A172 (cell line): ENCODE measurements around the gene SH3GL2. TPM values are rescaled to one million over a fixed set of nuclear protein-coding genes. Genes with fewer than 3 reads are reported as not detected.
"Not testable (repeated sequence)": the region's sequence is repeated elsewhere in the genome, so short reads cannot be mapped to it uniquely, and the experiment has no call there.

Experiments
- DNase-seq: peaks from one replicate; pipeline ENCODE4 v3.0.0-alpha.2; 2015; ENCODE audit warnings: low spot score
- total RNA-seq: library from RNA; depleted of rRNA; stranded (reverse); fragments of >200 nt; shearing (Covaris generic); gene quantifications from 2 replicates; pipeline ENCODE4 v1.2.3, GENCODE V29; 2014

The SH3GL2 gene
- total RNA-seq, 1 experiment from 2014 or later: not detected

- DNase-seq: no peak
Measured at GRCh38 chr9:17751486-17751885, 172.6 kb downstream of the SH3GL2 start.

GRCh38 chr9:17752021-17752420, 173.2 kb downstream of the SH3GL2 start:
- no peak for DNase-seq

- DNase-seq: peak; percentile 13
Measured at GRCh38 chr9:17757816-17758215, 178.9 kb downstream of the SH3GL2 start.

GRCh38 chr9:17760250-17760649, 181.4 kb downstream of the SH3GL2 start:
- no peak for DNase-seq

GRCh38 chr9:17761984-17762676, 183.3 kb downstream of the SH3GL2 start:
- no peak for DNase-seq

- DNase-seq: no peak
Measured at GRCh38 chr9:17764306-17764705, 185.4 kb downstream of the SH3GL2 start.

GRCh38 chr9:17765131-17765530, 186.3 kb downstream of the SH3GL2 start:
- DNase-seq: not testable (repeated sequence)

- no peak for DNase-seq
Measured at GRCh38 chr9:17772223-17772622, 193.4 kb downstream of the SH3GL2 start.

GRCh38 chr9:17775656-17776055, 196.8 kb downstream of the SH3GL2 start:
- no peak for DNase-seq

GRCh38 chr9:17776735-17777134, 197.9 kb downstream of the SH3GL2 start:
- DNase-seq: no peak

GRCh38 chr9:17777465-17777864, 198.6 kb downstream of the SH3GL2 start:
- no peak for DNase-seq

- no peak for DNase-seq
Measured at GRCh38 chr9:17782430-17783149, 203.7 kb downstream of the SH3GL2 start.

- DNase-seq: no peak
Measured at GRCh38 chr9:17783227-17783626, 204.4 kb downstream of the SH3GL2 start.

GRCh38 chr9:17789316-17789715, 210.4 kb downstream of the SH3GL2 start:
- DNase-seq: no peak

- DNase-seq: peak; percentile 52
Measured at GRCh38 chr9:17793713-17794622, 215.1 kb downstream of the SH3GL2 start.

- DNase-seq: peak; percentile 78
Measured at GRCh38 chr9:17795744-17796143, 216.9 kb downstream of the SH3GL2 start.

- peak; percentile 55 for DNase-seq
Measured at GRCh38 chr9:17799369-17799768, 220.5 kb downstream of the SH3GL2 start.

GRCh38 chr9:17800418-17800817, 221.6 kb downstream of the SH3GL2 start:
- no peak for DNase-seq

GRCh38 chr9:17802249-17802857, 223.5 kb downstream of the SH3GL2 start:
- no peak for DNase-seq

- DNase-seq: no peak
Measured at GRCh38 chr9:17807613-17808282, 228.9 kb downstream of the SH3GL2 start.

- no peak for DNase-seq
Measured at GRCh38 chr9:17810317-17810716, 231.5 kb downstream of the SH3GL2 start.
